HT1080 (cell line): ENCODE results near the gene SEC62. TPM values are rescaled to one million over a fixed set of nuclear protein-coding genes. Genes with fewer than 3 reads are reported as not detected.
A peak's percentile ranks its signal among the peaks of the same experiment; 100 is the strongest.
"Not testable (repeated sequence)": the region's sequence is repeated elsewhere in the genome, so short reads cannot be mapped to it uniquely, and the experiment has no call there.

Experiments
- DNase-seq: peaks from one replicate; pipeline ENCODE4 v3.0.0-alpha.2; 2015; ENCODE audit warnings: low read depth
- total RNA-seq: library from RNA; depleted of rRNA; stranded (reverse); fragments of >200 nt; shearing (Covaris generic); gene quantifications from 2 replicates; pipeline ENCODE4 v1.2.3, GENCODE V29; 2014

SEC62 gene
- total RNA-seq, 1 experiment from 2014 or later = 42.9 TPM

- DNase-seq = no peak
Observed at GRCh38 chr3:170012683-170013400, 46.2 kb downstream of the SEC62 start.

- no peak for DNase-seq
Observed at GRCh38 chr3:170016057-170016456, 49.5 kb downstream of the SEC62 start.

- not testable (repeated sequence) for DNase-seq
Observed at GRCh38 chr3:170019306-170019705, 52.7 kb downstream of the SEC62 start.

GRCh38 chr3:170021083-170021482 lies 54.5 kb downstream of the SEC62 start:
- no peak for DNase-seq

GRCh38 chr3:170022336-170022735 lies 55.7 kb downstream of the SEC62 start:
- no peak for DNase-seq

- no peak for DNase-seq
Observed at GRCh38 chr3:170023165-170023564, 56.6 kb downstream of the SEC62 start.

- no peak for DNase-seq
Observed at GRCh38 chr3:170024581-170024980, 58.0 kb downstream of the SEC62 start.

- DNase-seq = no peak
Observed at GRCh38 chr3:170027233-170028102, 60.9 kb downstream of the SEC62 start.

- DNase-seq = peak; percentile 46
Observed at GRCh38 chr3:170033489-170033888, 66.9 kb downstream of the SEC62 start.

- DNase-seq = peak; percentile 61
Observed at GRCh38 chr3:170037463-170038433, 71.1 kb downstream of the SEC62 start, which contains the start of gene GPR160. GPR160 (plus strand) TSS chr3:170037995; CDS start chr3:170083973, 45,978 bp downstream.

GRCh38 chr3:170038434-170039110 lies 72.0 kb downstream of the SEC62 start:
- no peak for DNase-seq

- no peak for DNase-seq
Observed at GRCh38 chr3:170040418-170040817, 73.8 kb downstream of the SEC62 start.

GRCh38 chr3:170043506-170043905 lies 76.9 kb downstream of the SEC62 start:
- DNase-seq = no peak

GRCh38 chr3:170044271-170044670 lies 77.7 kb downstream of the SEC62 start:
- DNase-seq = no peak

- DNase-seq = no peak
Observed at GRCh38 chr3:170044795-170045244, 78.2 kb downstream of the SEC62 start.

- DNase-seq = no peak
Observed at GRCh38 chr3:170046269-170047132, 79.9 kb downstream of the SEC62 start.

GRCh38 chr3:170047133-170047404 lies 80.5 kb downstream of the SEC62 start:
- DNase-seq = no peak
